Measurements from ENCODE around the gene CFAP52. TPM values are rescaled to one million over a fixed set of nuclear protein-coding genes. Genes with fewer than 3 reads are reported as not detected.
"Not testable (repeated sequence)": the region's sequence is repeated elsewhere in the genome, so short reads cannot be mapped to it uniquely, and the experiment has no call there.

CFAP52 gene
- total RNA-seq, 1 donor from 2014 or later = not detected

DNA sequence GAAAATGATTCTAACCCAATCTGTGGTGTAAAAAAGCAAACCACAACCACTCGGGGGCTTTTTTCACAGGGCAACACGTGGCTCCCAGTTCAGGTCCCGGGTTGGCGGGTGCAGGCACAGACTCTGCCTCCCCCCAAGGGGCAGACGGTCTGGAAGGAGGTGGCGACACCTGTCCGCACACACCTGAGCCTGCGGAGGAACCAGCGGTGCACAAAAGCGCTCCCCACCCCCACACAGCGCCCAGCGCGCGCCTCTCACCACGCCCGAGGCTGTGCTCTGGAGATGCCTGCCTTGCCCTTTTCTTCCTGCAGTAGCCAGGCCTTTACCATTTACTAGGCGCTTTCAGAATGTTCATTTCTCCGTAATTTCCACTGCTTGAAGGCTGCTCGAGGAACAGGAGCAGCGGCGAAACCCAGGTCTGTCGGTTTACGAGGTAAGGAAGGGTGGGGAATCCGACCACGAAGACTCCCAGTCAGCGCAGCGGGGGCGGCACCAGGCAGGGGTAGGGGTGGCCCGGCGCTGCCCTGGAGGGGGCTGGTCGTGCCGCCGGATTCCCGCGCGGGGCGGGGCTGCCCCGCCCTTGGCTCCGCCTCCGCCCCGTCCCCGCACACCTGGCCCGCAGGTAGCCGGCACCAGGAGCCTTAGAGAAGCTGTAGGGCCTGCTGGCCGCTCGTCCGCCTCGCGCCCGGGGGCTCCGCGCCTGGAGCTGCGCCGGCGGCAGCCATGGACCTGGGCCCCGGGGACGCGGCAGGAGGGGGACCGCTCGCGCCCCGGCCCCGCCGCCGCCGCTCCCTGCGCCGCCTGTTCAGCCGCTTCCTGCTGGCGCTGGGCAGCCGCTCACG is 68.7 kb downstream of the CFAP52 start, which contains the start of gene USP43:
Gene USP43, plus strand, starts transcription at position 608 of the 842 bp plus-strand sequence. Its CDS starts 116 bp downstream, at position 724.
- no peak for DNase-seq (ENCODE audit: extremely low read depth, low read depth, low spot score)

DNA sequence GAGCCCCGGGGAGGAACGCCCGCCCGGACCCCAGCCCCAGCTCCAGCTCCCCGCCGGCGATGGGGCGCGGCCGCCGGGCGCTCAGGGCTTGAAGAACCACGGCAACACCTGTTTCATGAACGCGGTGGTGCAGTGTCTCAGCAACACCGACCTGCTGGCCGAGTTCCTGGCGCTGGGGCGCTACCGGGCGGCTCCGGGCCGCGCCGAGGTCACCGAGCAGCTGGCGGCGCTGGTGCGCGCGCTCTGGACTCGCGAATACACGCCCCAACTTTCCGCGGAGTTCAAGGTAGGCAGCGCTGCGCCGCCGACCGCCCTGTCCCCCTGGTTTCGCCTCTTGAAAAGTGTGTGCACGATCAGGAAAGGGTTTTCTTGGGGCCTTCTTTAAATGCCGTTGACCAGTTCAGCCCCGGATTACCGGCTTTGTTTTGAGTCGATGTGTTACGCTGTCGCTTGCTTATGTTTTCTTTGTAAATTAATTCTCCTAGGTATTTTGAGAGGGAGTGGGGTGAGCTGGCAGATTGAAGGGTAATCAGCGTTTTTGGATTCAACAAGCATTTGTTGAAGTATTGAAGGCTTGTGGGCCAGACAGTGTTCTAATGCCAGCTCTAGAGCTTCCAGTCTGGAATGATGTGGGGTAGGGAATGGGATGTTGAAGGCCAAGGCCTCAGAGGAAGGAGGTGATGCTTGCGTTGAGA is 69.6 kb downstream of the CFAP52 start:
- no peak for DNase-seq (ENCODE audit: extremely low read depth, low read depth, low spot score)

- no peak for DNase-seq (ENCODE audit: extremely low read depth, low read depth, low spot score)
Measured at GRCh38 chr17:9646546-9646885, 70.1 kb downstream of the CFAP52 start.

- no peak for DNase-seq (ENCODE audit: extremely low read depth, low read depth, low spot score)
Measured at GRCh38 chr17:9647014-9647413, 70.6 kb downstream of the CFAP52 start.

DNA sequence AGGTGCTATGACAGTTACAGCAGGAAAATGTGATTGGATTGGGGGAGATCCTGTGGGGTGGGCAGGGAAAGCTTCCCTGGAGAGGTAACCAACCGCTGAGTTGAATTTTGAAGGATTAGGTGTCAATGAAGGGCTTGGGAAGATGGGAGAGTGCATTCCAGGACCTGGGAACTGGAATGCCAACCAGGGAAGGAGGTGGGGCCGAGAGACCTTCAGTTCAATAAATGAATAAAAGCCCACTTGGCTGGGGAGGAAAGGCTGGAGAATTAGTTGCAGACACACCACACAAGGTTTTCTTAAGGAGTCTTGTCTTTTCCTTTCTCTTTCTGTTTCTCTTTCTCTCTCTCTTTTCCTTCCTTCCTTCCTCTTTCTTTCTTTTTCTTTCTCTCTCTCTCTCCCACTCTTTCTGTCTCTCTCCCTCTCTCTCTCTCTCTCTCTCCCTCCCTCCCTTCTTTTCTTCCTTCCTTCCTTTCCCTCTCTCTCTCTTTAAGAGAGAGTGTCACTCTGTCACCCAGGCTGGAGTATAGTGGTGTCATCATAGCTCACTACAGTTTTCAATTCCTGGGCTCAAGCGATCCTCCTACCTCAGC is 72.2 kb downstream of the CFAP52 start:
- DNase-seq (ENCODE audit: extremely low read depth, low read depth, low spot score) = no peak

DNA sequence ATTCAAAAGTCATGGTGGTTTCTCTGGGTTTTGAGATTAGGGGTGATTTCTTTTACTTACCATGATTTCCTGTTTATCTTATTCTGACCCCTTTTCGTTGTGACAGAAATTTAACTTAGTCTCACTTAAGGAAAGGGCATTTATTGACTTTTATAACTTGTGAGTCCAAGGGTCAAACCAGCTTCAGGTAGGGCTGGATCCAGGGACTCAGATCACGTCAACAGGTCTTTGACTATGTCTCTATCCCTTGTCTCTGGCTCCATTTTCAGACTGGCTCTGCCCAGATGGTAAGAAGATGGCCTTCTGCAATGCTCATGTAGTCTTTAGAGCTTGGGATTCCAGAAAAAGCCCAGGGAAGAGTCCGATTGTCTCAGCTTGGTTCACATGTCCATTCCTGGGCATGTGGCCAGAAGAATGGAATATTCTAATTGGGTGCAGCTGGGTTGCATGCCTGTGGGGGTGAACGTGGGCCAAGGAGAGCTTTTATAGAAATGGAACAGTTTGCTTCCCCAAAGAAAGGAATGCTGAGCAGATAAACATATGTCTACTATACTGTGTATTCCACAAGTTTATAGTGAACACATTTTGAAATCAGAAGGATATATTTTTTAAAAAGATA is 82.3 kb downstream of the CFAP52 start:
- DNase-seq (ENCODE audit: extremely low read depth, low read depth, low spot score) = no peak

- DNase-seq (ENCODE audit: extremely low read depth, low read depth, low spot score) = no peak
Measured at GRCh38 chr17:9661027-9661426, 84.6 kb downstream of the CFAP52 start.

GRCh38 chr17:9663511-9663910 is 87.1 kb downstream of the CFAP52 start:
- not testable (repeated sequence) for DNase-seq (ENCODE audit: extremely low read depth, low read depth, low spot score)

DNA sequence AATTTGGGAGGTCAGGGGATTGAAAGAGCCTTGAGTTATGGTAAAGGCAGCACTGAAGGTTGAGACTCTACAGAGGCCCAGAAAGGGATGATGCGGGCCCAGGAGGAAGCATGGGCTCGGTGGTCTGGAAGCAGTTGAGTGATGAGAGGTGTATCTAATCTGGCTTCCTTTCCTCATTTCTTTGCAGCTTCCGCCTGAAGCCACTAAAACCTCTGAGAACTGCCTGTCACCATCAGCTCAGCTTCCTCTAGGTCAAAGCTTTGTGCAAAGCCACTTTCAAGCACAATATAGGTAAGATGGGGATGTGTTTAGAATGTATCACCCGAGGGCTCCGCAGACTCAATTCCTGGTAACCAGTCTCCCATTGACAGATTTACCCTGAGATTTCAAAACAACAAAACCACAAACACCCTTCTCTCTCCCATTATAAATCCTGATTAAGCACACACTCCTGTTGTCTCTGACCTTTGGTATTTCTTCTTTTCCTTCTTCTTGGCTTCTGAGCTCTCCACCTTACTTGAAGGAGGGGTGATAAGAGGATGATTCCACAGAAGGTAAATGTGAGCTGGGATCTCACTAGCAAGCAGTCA is 90.1 kb downstream of the CFAP52 start:
- DNase-seq (ENCODE audit: extremely low read depth, low read depth, low spot score) = no peak

DNA sequence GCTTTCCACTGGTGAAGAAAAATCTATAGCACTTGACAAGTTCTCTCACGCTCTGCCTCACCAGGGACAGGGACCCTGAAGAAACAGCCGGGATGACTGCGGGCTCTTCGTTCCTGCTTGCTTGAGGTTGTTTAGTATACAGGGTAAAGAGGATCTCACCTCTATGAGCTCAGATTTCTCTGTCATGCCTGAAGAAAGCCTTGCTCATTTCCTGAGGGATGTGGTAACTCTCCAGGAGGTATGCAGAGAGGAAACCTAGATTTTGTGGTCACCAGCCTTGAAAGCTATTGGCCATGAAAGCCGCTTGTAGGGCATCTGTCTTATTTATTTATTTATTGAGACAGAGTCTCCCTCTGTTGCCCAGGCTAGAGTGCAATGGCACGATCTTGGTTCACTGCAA is 92.1 kb downstream of the CFAP52 start:
- no peak for DNase-seq (ENCODE audit: extremely low read depth, low read depth, low spot score)

GRCh38 chr17:9669551-9670008 is 93.1 kb downstream of the CFAP52 start:
- DNase-seq (ENCODE audit: extremely low read depth, low read depth, low spot score) = no peak

- no peak for DNase-seq (ENCODE audit: extremely low read depth, low read depth, low spot score)
Measured at GRCh38 chr17:9670596-9670995, 94.2 kb downstream of the CFAP52 start.

DNA sequence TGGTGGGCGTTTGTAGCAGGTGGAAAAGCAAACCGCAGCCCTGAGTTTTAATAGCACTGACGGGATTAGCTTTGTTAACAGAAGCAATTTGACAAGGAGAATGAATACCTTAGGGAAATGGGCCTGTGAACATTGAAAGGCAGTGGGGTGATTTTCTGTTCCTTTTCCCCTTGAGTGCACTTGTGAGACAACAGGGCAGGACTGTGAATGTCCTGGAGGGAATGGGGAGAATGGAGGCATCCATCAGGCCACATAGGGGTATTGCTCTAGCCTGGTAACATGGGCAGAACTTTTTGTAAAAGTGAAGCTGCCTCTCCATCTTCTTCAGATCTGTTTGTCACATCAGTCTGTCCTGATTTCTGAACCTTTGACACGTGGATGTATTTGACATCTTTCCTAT is 95.1 kb downstream of the CFAP52 start:
- DNase-seq (ENCODE audit: extremely low read depth, low read depth, low spot score) = no peak

- no peak for DNase-seq (ENCODE audit: extremely low read depth, low read depth, low spot score)
Measured at GRCh38 chr17:9672266-9672665, 95.8 kb downstream of the CFAP52 start.

DNA sequence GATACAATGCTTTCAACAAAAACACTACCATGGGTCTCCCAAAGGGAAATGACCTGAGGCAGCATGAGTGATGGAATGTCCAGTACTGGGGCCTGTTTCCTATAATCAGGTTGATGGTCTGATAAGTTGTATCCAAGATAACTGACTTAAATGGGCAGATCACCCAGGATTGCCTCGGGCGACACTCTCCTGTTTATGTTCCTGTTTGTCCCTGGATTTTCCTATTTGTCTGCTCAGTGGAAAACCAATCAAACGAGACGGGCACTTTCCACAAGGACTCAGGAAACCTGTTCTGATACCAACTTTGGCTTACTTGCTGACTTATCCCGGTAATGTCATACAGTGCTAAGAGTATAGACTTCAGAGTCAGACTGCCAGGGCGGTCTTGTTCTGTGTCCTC is 96.2 kb downstream of the CFAP52 start:
- no peak for DNase-seq (ENCODE audit: extremely low read depth, low read depth, low spot score)

GRCh38 chr17:9676084-9676483 is 99.6 kb downstream of the CFAP52 start:
- no peak for DNase-seq (ENCODE audit: extremely low read depth, low read depth, low spot score)

DNA sequence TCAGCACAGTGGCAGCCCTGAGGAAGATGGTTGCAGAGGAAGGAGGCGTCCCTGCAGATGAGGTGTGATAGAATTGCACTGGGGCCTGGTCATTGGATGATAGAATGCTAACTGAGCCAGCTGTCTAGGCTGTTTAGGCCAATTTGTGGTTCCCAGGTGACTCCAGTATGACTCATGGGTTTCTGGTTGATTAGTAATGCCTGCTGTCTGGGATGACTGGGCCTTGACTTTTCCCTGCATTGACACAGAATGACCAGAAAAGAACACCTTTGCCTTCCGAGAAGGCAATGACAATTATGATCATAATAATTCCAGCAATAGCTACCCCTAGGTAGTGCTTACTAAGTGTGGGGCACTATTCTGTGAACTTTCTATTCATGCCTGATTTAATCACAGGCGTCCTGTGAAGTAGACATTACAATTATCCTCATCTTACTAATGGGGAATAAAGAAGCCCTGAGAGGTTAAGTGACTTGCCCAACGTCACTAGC is 100.4 kb downstream of the CFAP52 start:
- no peak for DNase-seq (ENCODE audit: extremely low read depth, low read depth, low spot score)

GRCh38 chr17:9677411-9677810 is 101.0 kb downstream of the CFAP52 start:
- DNase-seq (ENCODE audit: extremely low read depth, low read depth, low spot score) = no peak

DNA sequence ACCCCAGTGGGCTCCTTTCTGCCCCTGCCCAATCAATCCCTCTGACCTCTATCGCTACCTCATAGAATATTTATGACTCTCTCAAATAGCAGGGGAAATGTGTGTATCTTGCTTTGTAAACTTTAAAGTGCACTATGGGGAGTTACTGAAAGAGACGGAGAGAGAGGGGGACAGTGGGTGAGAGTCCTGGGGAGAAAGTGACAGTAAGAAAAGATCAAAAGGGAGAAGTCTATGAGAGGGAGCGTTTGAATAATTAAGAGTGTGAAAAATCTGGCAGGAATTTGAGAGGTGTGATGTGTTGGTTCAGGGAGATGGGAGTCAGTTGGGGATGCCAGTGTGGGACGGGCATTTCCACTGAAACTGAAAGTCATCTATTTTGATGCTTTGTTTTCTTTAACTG is 101.5 kb downstream of the CFAP52 start:
- no peak for DNase-seq (ENCODE audit: extremely low read depth, low read depth, low spot score)

- no peak for DNase-seq (ENCODE audit: extremely low read depth, low read depth, low spot score)
Measured at GRCh38 chr17:9684955-9685621, 108.6 kb downstream of the CFAP52 start.
